WTC11 (cell line): ENCODE data around the gene RREB1. TPM values are rescaled to one million over a fixed set of nuclear protein-coding genes. Genes with fewer than 3 reads are reported as not detected.
A peak's percentile ranks its signal among the peaks of the same experiment; 100 is the strongest.

Experiments used
- ATAC-seq: fragments of 200-7000 bp; cut with Tn5 transposase; 2 replicates; pipeline ENCODE4 v1.10.0; 2021; ENCODE audit warnings: mild to moderate bottlenecking, moderate library complexity
- CTCF ChIA-PET: fragments of 300-600 bp; sonication (Branson Sonifier 250); formaldehyde crosslinking; loops from one replicate; lab custom pipeline; 2021; ENCODE audit warnings: antibody characterized with exemption; lab: Charles Lee
- POLR2A ChIA-PET: fragments of 350-600 bp; sonication (Branson Sonifier 250); formaldehyde crosslinking; loops from one replicate; lab custom pipeline; 2021; ENCODE audit warnings: antibody characterized with exemption; lab: Charles Lee
- DNase-seq: peaks from one replicate; pipeline ENCODE4 v3.0.0; 2021; ENCODE audit warnings: low spot score
- H3K27ac Mint-ChIP-seq: 2 replicates; pipeline ENCODE4 v1.8.0; 2021; ENCODE audit warnings: mixed read lengths
- H3K27me3 Mint-ChIP-seq: 2 replicates; pipeline ENCODE4 v1.8.0; 2021; ENCODE audit warnings: low read depth, mild to moderate bottlenecking, moderate library complexity, mixed read lengths
- H3K36me3 Mint-ChIP-seq: 2 replicates; pipeline ENCODE4 v1.8.0; 2021; ENCODE audit warnings: mixed read lengths
- H3K4me1 Mint-ChIP-seq: 2 replicates; pipeline ENCODE4 v1.8.0; 2022; ENCODE audit warnings: mixed read lengths
- H3K4me3 Mint-ChIP-seq: 2 replicates; pipeline ENCODE4 v1.8.0; 2021; ENCODE audit warnings: mild to moderate bottlenecking, moderate library complexity, mixed read lengths
- H3K9me3 Mint-ChIP-seq: 2 replicates; pipeline ENCODE4 v1.8.0; 2021; ENCODE audit warnings: mixed read lengths
- CBFB ChIP-seq: sonication (generic); formaldehyde crosslinking; IDR thresholded peaks from 2 replicates; pipeline ENCODE4 v1.8.1; 2022; ENCODE audit warnings: mild to moderate bottlenecking, low read depth, missing genetic modification reagents
- ELF4 ChIP-seq: sonication (generic); formaldehyde crosslinking; IDR thresholded peaks from 2 replicates; pipeline ENCODE4 v1.8.1; 2022; ENCODE audit warnings: low read depth, mild to moderate bottlenecking, moderate library complexity, missing genetic modification reagents
- ESRRA ChIP-seq: sonication (generic); formaldehyde crosslinking; IDR thresholded peaks from 2 replicates; pipeline ENCODE4 v1.8.1; 2022; ENCODE audit warnings: mild to moderate bottlenecking, missing genetic modification reagents, borderline replicate concordance
- GABPB1 ChIP-seq: sonication (generic); formaldehyde crosslinking; IDR thresholded peaks from 2 replicates; pipeline ENCODE4 v1.8.1; 2023; ENCODE audit warnings: mild to moderate bottlenecking, missing genetic modification reagents
- IRF2 ChIP-seq: sonication (generic); formaldehyde crosslinking; IDR thresholded peaks from 2 replicates; pipeline ENCODE4 v1.8.0; 2022; ENCODE audit warnings: low read depth, missing genetic modification reagents, borderline replicate concordance
- MYBL2 ChIP-seq: sonication (generic); formaldehyde crosslinking; IDR thresholded peaks from 2 replicates; pipeline ENCODE4 v1.8.1; 2023; ENCODE audit warnings: mild to moderate bottlenecking, moderate library complexity, missing genetic modification reagents
- NFYB ChIP-seq: sonication (generic); formaldehyde crosslinking; conservative IDR thresholded peaks from 2 replicates; pipeline ENCODE4 v1.8.0; 2022; ENCODE audit warnings: low read depth, missing genetic modification reagents
- OVOL2 ChIP-seq: fragments of 250-450 bp; sonication (Bioruptor Pico); IDR thresholded peaks from 2 replicates; pipeline ENCODE4 v1.9.0; 2021; ENCODE audit warnings: mild to moderate bottlenecking, borderline replicate concordance
- RORB ChIP-seq: fragments of 250-450 bp; sonication (Bioruptor Pico); IDR thresholded peaks from 2 replicates; pipeline ENCODE4 v1.9.0; 2021; ENCODE audit warnings: mild to moderate bottlenecking
- SMAD4 ChIP-seq: sonication (generic); formaldehyde crosslinking; IDR thresholded peaks from 2 replicates; pipeline ENCODE4 v1.8.0; 2022; ENCODE audit warnings: mild to moderate bottlenecking, missing genetic modification reagents
- TP53 ChIP-seq: sonication (generic); formaldehyde crosslinking; IDR thresholded peaks from 2 replicates; pipeline ENCODE4 v1.8.1; 2023; ENCODE audit warnings: mild to moderate bottlenecking, missing genetic modification reagents
- ZNF121 ChIP-seq: sonication (generic); formaldehyde crosslinking; IDR thresholded peaks from 2 replicates; pipeline ENCODE4 v1.8.0; 2023; ENCODE audit warnings: missing genetic modification reagents
- total RNA-seq: library from RNA; stranded (reverse); gene quantifications from 3 replicates; pipeline ENCODE4 v1.2.3, GENCODE V29; 2021
- TF ChIP-seq, protein P1 (sequence below): fragments of 250-450 bp; sonication (Bioruptor Pico); IDR thresholded peaks from 2 replicates; pipeline ENCODE4 v1.9.0; 2021; ENCODE audit warnings: moderate library complexity, mild to moderate bottlenecking, inconsistent platforms, borderline replicate concordance
- TF ChIP-seq, protein P2 (sequence below): sonication (generic); formaldehyde crosslinking; IDR thresholded peaks from 2 replicates; pipeline ENCODE4 v1.8.1; 2022; ENCODE audit warnings: mild to moderate bottlenecking, missing genetic modification reagents, moderate library complexity, borderline replicate concordance
- TF ChIP-seq, protein P3 (sequence below): sonication (generic); formaldehyde crosslinking; IDR thresholded peaks from 2 replicates; pipeline ENCODE4 v1.8.1; 2023; ENCODE audit warnings: mild to moderate bottlenecking, missing genetic modification reagents, borderline replicate concordance
- TF ChIP-seq, protein P4 (sequence below): sonication (generic); formaldehyde crosslinking; IDR thresholded peaks from 2 replicates; pipeline ENCODE4 v1.8.1; 2022; ENCODE audit warnings: missing genetic modification reagents, borderline replicate concordance
- TF ChIP-seq, protein P5 (sequence below): sonication (generic); formaldehyde crosslinking; IDR thresholded peaks from 2 replicates; pipeline ENCODE4 v1.8.1; 2022; ENCODE audit warnings: mild to moderate bottlenecking, moderate library complexity, missing genetic modification reagents
- TF ChIP-seq, protein P6 (sequence below): fragments of 250-450 bp; sonication (Bioruptor Pico); IDR thresholded peaks from 2 replicates; pipeline ENCODE4 v1.8.0; 2021; ENCODE audit warnings: mild to moderate bottlenecking

RREB1 gene
- total RNA-seq, 1 experiment from 2014 or later = 38.5 TPM

DNA sequence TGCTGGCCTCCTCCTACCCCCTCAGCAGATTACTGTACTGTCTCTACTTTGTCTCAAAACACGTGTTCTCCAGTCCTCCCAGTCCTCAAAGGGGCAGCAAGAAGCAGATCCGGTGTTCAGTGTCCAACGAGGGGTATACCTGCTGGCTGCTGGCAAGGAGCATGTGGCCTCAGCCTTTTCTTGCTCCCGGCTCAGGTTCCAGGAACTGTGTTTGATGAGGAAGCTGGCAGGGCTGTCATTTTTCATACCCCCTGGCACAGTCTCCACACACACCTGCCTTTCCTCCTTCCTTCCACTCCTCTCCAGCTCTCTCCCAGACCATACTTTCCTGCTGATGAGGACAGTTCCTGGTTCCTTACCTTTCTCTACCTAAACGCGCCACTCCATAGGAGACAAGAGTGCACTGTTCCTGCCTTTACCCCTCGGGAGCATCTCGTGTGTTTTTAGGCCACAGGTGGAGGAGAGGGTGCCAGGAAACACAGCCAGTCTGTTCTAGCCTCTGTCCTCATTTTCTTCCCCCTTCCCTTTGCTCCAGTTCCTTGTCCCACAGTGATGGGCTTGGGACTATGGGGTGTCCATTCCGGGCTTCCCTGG lies 128.0 kb downstream of the RREB1 start:
- Mint-ChIP-seq H3K27me3 (no peaks in the 10 kb centered on the region), H3K4me1 (peaks cover 14% of the 10 kb centered on the region), H3K36me3 (peaks cover 18% of the 10 kb centered on the region), H3K4me3 (no peak overlapping the region), H3K27ac (peak overlapping the region; percentile 78), H3K9me3 (no peaks in the 10 kb centered on the region)
- DNase-seq (no peak), ATAC-seq (no peak)
- ChIA-PET CTCF (no interaction called here), POLR2A (no interaction called here)
- no peak for TF ChIP-seq TP53 (CRISPR knock-in tag)
- TF ChIP-seq, protein P1, sequence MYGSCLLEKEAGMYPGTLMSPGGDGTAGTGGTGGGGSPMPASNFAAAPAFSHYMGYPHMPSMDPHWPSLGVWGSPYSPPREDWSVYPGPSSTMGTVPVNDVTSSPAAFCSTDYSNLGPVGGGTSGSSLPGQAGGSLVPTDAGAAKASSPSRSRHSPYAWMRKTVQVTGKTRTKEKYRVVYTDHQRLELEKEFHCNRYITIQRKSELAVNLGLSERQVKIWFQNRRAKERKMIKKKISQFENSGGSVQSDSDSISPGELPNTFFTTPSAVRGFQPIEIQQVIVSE (CRISPR knock-in tag) = no peak
- no peak for TF ChIP-seq RORB (CRISPR knock-in tag)
- no peak for TF ChIP-seq MYBL2 (CRISPR knock-in tag)
- TF ChIP-seq, protein P2, sequence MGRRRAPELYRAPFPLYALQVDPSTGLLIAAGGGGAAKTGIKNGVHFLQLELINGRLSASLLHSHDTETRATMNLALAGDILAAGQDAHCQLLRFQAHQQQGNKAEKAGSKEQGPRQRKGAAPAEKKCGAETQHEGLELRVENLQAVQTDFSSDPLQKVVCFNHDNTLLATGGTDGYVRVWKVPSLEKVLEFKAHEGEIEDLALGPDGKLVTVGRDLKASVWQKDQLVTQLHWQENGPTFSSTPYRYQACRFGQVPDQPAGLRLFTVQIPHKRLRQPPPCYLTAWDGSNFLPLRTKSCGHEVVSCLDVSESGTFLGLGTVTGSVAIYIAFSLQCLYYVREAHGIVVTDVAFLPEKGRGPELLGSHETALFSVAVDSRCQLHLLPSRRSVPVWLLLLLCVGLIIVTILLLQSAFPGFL (CRISPR knock-in tag) = no peak
- no peak for TF ChIP-seq IRF2 (CRISPR knock-in tag)
- TF ChIP-seq ESRRA = no peak
- TF ChIP-seq ELF4 (CRISPR knock-in tag) = no peak
- TF ChIP-seq, protein P3, sequence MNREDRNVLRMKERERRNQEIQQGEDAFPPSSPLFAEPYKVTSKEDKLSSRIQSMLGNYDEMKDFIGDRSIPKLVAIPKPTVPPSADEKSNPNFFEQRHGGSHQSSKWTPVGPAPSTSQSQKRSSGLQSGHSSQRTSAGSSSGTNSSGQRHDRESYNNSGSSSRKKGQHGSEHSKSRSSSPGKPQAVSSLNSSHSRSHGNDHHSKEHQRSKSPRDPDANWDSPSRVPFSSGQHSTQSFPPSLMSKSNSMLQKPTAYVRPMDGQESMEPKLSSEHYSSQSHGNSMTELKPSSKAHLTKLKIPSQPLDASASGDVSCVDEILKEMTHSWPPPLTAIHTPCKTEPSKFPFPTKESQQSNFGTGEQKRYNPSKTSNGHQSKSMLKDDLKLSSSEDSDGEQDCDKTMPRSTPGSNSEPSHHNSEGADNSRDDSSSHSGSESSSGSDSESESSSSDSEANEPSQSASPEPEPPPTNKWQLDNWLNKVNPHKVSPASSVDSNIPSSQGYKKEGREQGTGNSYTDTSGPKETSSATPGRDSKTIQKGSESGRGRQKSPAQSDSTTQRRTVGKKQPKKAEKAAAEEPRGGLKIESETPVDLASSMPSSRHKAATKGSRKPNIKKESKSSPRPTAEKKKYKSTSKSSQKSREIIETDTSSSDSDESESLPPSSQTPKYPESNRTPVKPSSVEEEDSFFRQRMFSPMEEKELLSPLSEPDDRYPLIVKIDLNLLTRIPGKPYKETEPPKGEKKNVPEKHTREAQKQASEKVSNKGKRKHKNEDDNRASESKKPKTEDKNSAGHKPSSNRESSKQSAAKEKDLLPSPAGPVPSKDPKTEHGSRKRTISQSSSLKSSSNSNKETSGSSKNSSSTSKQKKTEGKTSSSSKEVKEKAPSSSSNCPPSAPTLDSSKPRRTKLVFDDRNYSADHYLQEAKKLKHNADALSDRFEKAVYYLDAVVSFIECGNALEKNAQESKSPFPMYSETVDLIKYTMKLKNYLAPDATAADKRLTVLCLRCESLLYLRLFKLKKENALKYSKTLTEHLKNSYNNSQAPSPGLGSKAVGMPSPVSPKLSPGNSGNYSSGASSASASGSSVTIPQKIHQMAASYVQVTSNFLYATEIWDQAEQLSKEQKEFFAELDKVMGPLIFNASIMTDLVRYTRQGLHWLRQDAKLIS = no peak
- no peak for TF ChIP-seq SMAD4 (CRISPR knock-in tag)
- no peak for TF ChIP-seq ZNF121 (CRISPR knock-in tag)
- TF ChIP-seq, protein P4, sequence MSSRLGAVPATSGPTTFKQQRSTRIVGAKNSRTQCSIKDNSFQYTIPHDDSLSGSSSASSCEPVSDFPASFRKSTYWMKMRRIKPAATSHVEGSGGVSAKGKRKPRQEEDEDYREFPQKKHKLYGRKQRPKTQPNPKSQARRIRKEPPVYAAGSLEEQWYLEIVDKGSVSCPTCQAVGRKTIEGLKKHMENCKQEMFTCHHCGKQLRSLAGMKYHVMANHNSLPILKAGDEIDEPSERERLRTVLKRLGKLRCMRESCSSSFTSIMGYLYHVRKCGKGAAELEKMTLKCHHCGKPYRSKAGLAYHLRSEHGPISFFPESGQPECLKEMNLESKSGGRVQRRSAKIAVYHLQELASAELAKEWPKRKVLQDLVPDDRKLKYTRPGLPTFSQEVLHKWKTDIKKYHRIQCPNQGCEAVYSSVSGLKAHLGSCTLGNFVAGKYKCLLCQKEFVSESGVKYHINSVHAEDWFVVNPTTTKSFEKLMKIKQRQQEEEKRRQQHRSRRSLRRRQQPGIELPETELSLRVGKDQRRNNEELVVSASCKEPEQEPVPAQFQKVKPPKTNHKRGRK (CRISPR knock-in tag) = no peak
- no peak for TF ChIP-seq NFYB
- TF ChIP-seq, protein P5, sequence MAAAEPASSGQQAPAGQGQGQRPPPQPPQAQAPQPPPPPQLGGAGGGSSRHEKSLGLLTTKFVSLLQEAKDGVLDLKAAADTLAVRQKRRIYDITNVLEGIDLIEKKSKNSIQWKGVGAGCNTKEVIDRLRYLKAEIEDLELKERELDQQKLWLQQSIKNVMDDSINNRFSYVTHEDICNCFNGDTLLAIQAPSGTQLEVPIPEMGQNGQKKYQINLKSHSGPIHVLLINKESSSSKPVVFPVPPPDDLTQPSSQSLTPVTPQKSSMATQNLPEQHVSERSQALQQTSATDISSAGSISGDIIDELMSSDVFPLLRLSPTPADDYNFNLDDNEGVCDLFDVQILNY (CRISPR knock-in tag) = no peak
- TF ChIP-seq, protein P6, sequence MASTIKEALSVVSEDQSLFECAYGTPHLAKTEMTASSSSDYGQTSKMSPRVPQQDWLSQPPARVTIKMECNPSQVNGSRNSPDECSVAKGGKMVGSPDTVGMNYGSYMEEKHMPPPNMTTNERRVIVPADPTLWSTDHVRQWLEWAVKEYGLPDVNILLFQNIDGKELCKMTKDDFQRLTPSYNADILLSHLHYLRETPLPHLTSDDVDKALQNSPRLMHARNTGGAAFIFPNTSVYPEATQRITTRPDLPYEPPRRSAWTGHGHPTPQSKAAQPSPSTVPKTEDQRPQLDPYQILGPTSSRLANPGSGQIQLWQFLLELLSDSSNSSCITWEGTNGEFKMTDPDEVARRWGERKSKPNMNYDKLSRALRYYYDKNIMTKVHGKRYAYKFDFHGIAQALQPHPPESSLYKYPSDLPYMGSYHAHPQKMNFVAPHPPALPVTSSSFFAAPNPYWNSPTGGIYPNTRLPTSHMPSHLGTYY (CRISPR knock-in tag) = no peak
- no peak for TF ChIP-seq CBFB (CRISPR knock-in tag)
- no peak for TF ChIP-seq GABPB1 (CRISPR knock-in tag)
- TF ChIP-seq OVOL2 (CRISPR knock-in tag) = no peak
